H1 (cell line): Measurements from ENCODE around the gene CD48. TPM values are rescaled to one million over a fixed set of nuclear protein-coding genes. Genes with fewer than 3 reads are reported as not detected.

Experiments used
- CTCF ChIA-PET: fragments of 300-600 bp; sonication (Branson Sonifier 250); formaldehyde crosslinking; loops from one replicate; lab custom pipeline; 2021; ENCODE audit not compliant: partially characterized antibody; lab: Charles Lee
- POLR2A ChIA-PET: fragments of 300-600 bp; sonication (Branson Sonifier 250); formaldehyde crosslinking; loops from one replicate; lab custom pipeline; 2021; ENCODE audit warnings: inconsistent platforms; ENCODE audit not compliant: partially characterized antibody; lab: Charles Lee
- DNase-seq, 2 experiments: peaks; one replicate each; pipeline versions ENCODE4 v3.0.0 to v3.0.0-alpha.2; 2010 to 2022; ENCODE audit warnings: low spot score in 2 of 2, low read depth in 1 of 2, mixed read lengths in 1 of 2
- FAIRE-seq: peaks from 2 replicates; lab custom pipeline; 2011; peaks lifted over from hg19 to GRCh38; lab: Jason Lieb, UNC
- H2AFZ ChIP-seq: 2 replicates; pipeline ENCODE4 v1.8.1; 2012; ENCODE audit warnings: low read length, inconsistent platforms
- H2AK5ac ChIP-seq: 2 replicates; pipeline ENCODE4 v1.6.1; 2013; ENCODE audit warnings: low read depth, low read length
- H2BK120ac ChIP-seq: replicated peaks from 2 replicates; pipeline ENCODE3; 2013; ENCODE audit warnings: low read depth, low read length, inconsistent platforms
- H2BK12ac ChIP-seq: 2 replicates; pipeline ENCODE4 v1.6.1; 2013; ENCODE audit warnings: low read depth, low read length
- H2BK15ac ChIP-seq: 2 replicates; pipeline ENCODE4 v1.6.1; 2013; ENCODE audit warnings: low read length
- H2BK20ac ChIP-seq: 2 replicates; pipeline ENCODE4 v1.6.1; 2013; ENCODE audit warnings: low read length
- H2BK5ac ChIP-seq: 2 replicates; pipeline ENCODE4 v1.6.1; 2013; ENCODE audit warnings: low read depth, low read length
- H3K14ac ChIP-seq: 2 replicates; pipeline ENCODE4 v1.6.1; 2013; ENCODE audit warnings: inconsistent platforms; ENCODE audit not compliant: insufficient read length
- H3K18ac ChIP-seq: 2 replicates; pipeline ENCODE4 v1.6.1; 2013; ENCODE audit warnings: low read length; ENCODE audit errors: extremely low read depth
- H3K23ac ChIP-seq: 2 replicates; pipeline ENCODE4 v1.6.1; 2013; ENCODE audit warnings: inconsistent platforms; ENCODE audit not compliant: insufficient read length
- H3K23me2 ChIP-seq: 2 replicates; pipeline ENCODE4 v1.6.1; 2013; ENCODE audit warnings: low read depth, low read length
- H3K27ac ChIP-seq: 2 replicates; pipeline ENCODE4 v1.6.1; 2011; ENCODE audit warnings: low read depth, low read length, inconsistent platforms
- H3K27me3 ChIP-seq, 4 experiments: replicated peaks in 1 of 4; 1 replicate in 1 of 4; 2 replicates in 3 of 4; pipeline versions ENCODE4 v1.6.1 to v1.8.1; 2011 to 2013; ENCODE audit warnings: low read length in 3 of 4, mild to moderate bottlenecking in 3 of 4, inconsistent platforms in 2 of 4, mixed read lengths in 2 of 4, moderate library complexity in 1 of 4; ENCODE audit not compliant: control insufficient read depth in 3 of 4, insufficient read depth in 3 of 4; ENCODE audit errors: extremely low read depth in 1 of 4
- H3K36me3 ChIP-seq, 4 experiments: 2 replicates each; pipeline versions ENCODE4 v1.6.1 to v1.8.1; 2011 to 2013; ENCODE audit warnings: mild to moderate bottlenecking in 4 of 4, low read length in 3 of 4, moderate library complexity in 2 of 4, control low read depth in 1 of 4, inconsistent platforms in 1 of 4; ENCODE audit not compliant: insufficient read depth in 4 of 4, control insufficient read depth in 2 of 4
- H3K4ac ChIP-seq: replicated peaks from 2 replicates; pipeline ENCODE3; 2013; ENCODE audit warnings: low read length, low read depth, mixed read lengths, inconsistent platforms; ENCODE audit not compliant: insufficient read length
- H3K4me1 ChIP-seq, 4 experiments: replicated peaks in 1 of 4; 1 replicate in 1 of 4; 2 replicates in 3 of 4; pipeline versions ENCODE4 v1.6.1 to v1.8.1; 2011 to 2013; ENCODE audit warnings: low read length in 3 of 4, inconsistent platforms in 2 of 4, mixed read lengths in 1 of 4; ENCODE audit not compliant: insufficient read depth in 4 of 4, control insufficient read depth in 3 of 4
- H3K4me2 ChIP-seq, 2 experiments: 2 replicates each; pipeline versions ENCODE4 v1.6.1 to v1.8.1; 2011 to 2013; ENCODE audit warnings: low read depth in 2 of 2, low read length in 2 of 2, control low read depth in 1 of 2, inconsistent platforms in 1 of 2, mild to moderate bottlenecking in 1 of 2; ENCODE audit not compliant: insufficient read depth in 1 of 2
- H3K4me3 ChIP-seq, 4 experiments: fragments of 200-600, 300-600 bp in 1 of 4; sonication (generic), shearing (Covaris generic), sonication (Bioruptor Twin) in 1 of 4; 2 replicates each; pipeline versions ENCODE4 v1.5.1 to v1.8.1; 2011 to 2016; ENCODE audit warnings: low read length in 4 of 4, low read depth in 3 of 4, control low read depth in 2 of 4, inconsistent platforms in 2 of 4, mild to moderate bottlenecking in 2 of 4, mixed read lengths in 1 of 4, moderate library complexity in 1 of 4; ENCODE audit not compliant: insufficient read depth in 2 of 4; ENCODE audit errors: extremely low read depth in 1 of 4
- H3K56ac ChIP-seq: replicated peaks from 2 replicates; pipeline ENCODE3; 2013; ENCODE audit warnings: low read depth, mild to moderate bottlenecking, mixed read lengths, low read length, inconsistent platforms; ENCODE audit not compliant: insufficient read length
- H3K79me1 ChIP-seq: 2 replicates; pipeline ENCODE4 v1.6.1; 2013; ENCODE audit warnings: low read depth, low read length, control low read depth
- H3K79me2 ChIP-seq, 2 experiments: 2 replicates each; pipeline versions ENCODE4 v1.6.1 to v1.8.1; 2012 to 2013; ENCODE audit warnings: low read length in 2 of 2, mild to moderate bottlenecking in 2 of 2, inconsistent platforms in 1 of 2; ENCODE audit not compliant: insufficient read depth in 2 of 2, control insufficient read depth in 1 of 2
- H3K9ac ChIP-seq, 4 experiments: replicated peaks in 1 of 4; 1 replicate in 1 of 4; 2 replicates in 3 of 4; pipeline versions ENCODE4 v1.6.1 to v1.8.1; 2011 to 2013; ENCODE audit warnings: low read depth in 3 of 4, low read length in 3 of 4, control low read depth in 2 of 4, mild to moderate bottlenecking in 2 of 4, moderate library complexity in 2 of 4, inconsistent platforms in 1 of 4; ENCODE audit errors: extremely low read depth in 1 of 4
- H3K9me3 ChIP-seq, 2 experiments: 2 replicates each; pipeline versions ENCODE4 v1.6.1 to v1.8.1; 2012 to 2013; ENCODE audit warnings: mild to moderate bottlenecking in 2 of 2, moderate library complexity in 2 of 2, control low read depth in 1 of 2, inconsistent platforms in 1 of 2, low read depth in 1 of 2, low read length in 1 of 2, mixed read lengths in 1 of 2; ENCODE audit not compliant: insufficient read depth in 2 of 2
- H4K20me1 ChIP-seq, 2 experiments: replicated peaks in 1 of 2; 2 replicates each; pipeline versions ENCODE3 to v1.8.1; 2011 to 2013; ENCODE audit warnings: inconsistent platforms in 2 of 2, low read length in 2 of 2, mild to moderate bottlenecking in 1 of 2; ENCODE audit not compliant: insufficient read depth in 2 of 2, control insufficient read depth in 1 of 2
- H4K5ac ChIP-seq: 2 replicates; pipeline ENCODE4 v1.6.1; 2013; ENCODE audit warnings: low read length, low read depth, mixed read lengths, inconsistent platforms; ENCODE audit not compliant: insufficient read length
- H4K8ac ChIP-seq: 2 replicates; pipeline ENCODE4 v1.8.0; 2013; ENCODE audit warnings: mild to moderate bottlenecking, moderate library complexity, low read length, inconsistent platforms; ENCODE audit not compliant: insufficient read depth; ENCODE audit errors: extremely low read depth
- H4K91ac ChIP-seq: replicated peaks from 2 replicates; pipeline ENCODE3; 2013; ENCODE audit warnings: low read length, mixed read lengths, inconsistent platforms; ENCODE audit not compliant: insufficient read length
- CBX8 ChIP-seq: fragments of 300-800, 300-1000 bp; sonication (generic); IDR thresholded peaks from 2 replicates; pipeline ENCODE4 v1.7.1; 2016; ENCODE audit warnings: low read depth, low read length, borderline replicate concordance
- RAD21 ChIP-seq, 2 experiments: IDR thresholded peaks in 1 of 2; conservative IDR thresholded peaks in 1 of 2; 2 replicates each; pipeline ENCODE4 v1.6.1; 2011; ENCODE audit warnings: low read depth in 2 of 2, low read length in 2 of 2, improper control_type of control experiment in 1 of 2, inconsistent platforms in 1 of 2, mild to moderate bottlenecking in 1 of 2, moderate library complexity in 1 of 2
- WGBS, 2 experiments: shearing (Covaris generic) in 1 of 2; methylation state at CpG; one replicate each; pipeline versions ENCODE4 v1.1.6 to v1.1.7; 2013 to 2015; ENCODE audit warnings: low lambda C conversion rate in 2 of 2, mixed read lengths in 2 of 2, inconsistent platforms in 1 of 2, low coverage in 1 of 2, missing lambda C conversion rate in 1 of 2; ENCODE audit not compliant: insufficient replicate concordance in 2 of 2, insufficient coverage in 1 of 2, insufficient read length in 1 of 2; ENCODE audit errors: extremely low coverage in 1 of 2, missing lambda C conversion rate in 1 of 2; 5-methylcytosine and 5-hydroxymethylcytosine counted together
- polyA plus RNA-seq, 7 experiments: library from polyadenylated mRNA; depleted of rRNA in 3 of 7; stranded (reverse) in 5 of 7; unstranded in 2 of 7; fragments of >200 nt in 5 of 7; fragments of 200-250 nt in 2 of 7; gene quantifications; 1 replicate in 5 of 7; 2 replicates in 1 of 7; 4 replicates in 1 of 7; pipeline versions ENCODE4 v1.2.1 to v1.2.3, GENCODE V29; 2011 to 2013; ENCODE audit warnings: missing spikeins in 2 of 7, mixed read lengths in 2 of 7
- total RNA-seq: library from RNA; stranded (reverse); fragmentation: NEBNext Ultra II Directional; extraction: Animal tissue kit (Norgen Biotek cat#: 25700); gene quantifications from 2 replicates; pipeline ENCODE4 v1.2.1, GENCODE V29; 2021
- TF ChIP-seq, protein P1 (sequence below), 3 experiments: IDR thresholded peaks; 1 replicate in 2 of 3; 2 replicates in 1 of 3; pipeline versions ENCODE4 v1.5.1 to v1.6.1; 2011; ENCODE audit warnings: low read length in 3 of 3, mild to moderate bottlenecking in 3 of 3, inconsistent platforms in 2 of 3, low read depth in 1 of 3, moderate library complexity in 1 of 3; ENCODE audit not compliant: insufficient read depth in 1 of 3; ENCODE audit errors: control extremely low read depth in 1 of 3

The CD48 gene
- total and polyA plus RNA-seq, 2 of the 8 experiments (the other 6 are each of a cell fraction or from before 2014, with no cell fraction given), result 0.08 TPM; not detected in 1

DNA sequence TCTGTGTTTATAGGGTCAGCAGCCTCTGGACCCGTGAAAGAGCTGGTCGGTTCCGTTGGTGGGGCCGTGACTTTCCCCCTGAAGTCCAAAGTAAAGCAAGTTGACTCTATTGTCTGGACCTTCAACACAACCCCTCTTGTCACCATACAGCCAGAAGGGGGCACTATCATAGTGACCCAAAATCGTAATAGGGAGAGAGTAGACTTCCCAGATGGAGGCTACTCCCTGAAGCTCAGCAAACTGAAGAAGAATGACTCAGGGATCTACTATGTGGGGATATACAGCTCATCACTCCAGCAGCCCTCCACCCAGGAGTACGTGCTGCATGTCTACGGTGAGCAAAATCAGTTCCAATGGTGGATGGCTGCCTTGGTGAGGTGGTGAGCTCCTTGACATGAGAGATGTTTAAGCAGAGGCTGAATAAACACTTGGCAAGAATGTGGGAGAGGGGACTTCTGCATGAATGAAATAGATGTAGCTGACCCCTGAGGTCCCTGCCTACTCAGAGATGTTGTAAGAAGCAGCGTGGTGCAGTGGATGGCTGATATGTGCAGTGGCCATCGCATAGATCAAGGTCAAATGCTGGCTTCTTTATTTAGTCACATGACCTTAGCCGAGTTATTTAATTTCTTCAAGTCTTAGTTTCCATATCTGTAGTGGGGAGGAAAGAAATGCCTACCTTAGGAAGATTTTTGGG, 36.7 kb upstream of the CD48 start:
- no peak overlapping the region for H3K23ac ChIP-seq
- no peak overlapping the region for H4K5ac ChIP-seq
- no peak overlapping the region for H2BK20ac ChIP-seq
- DNase-seq (no peak), FAIRE-seq (peak; percentile 82)
- no peaks in the 10 kb centered on the region for H3K36me3 ChIP-seq
- H3K4me3 ChIP-seq, result no peak overlapping the region
- no peaks in the 10 kb centered on the region for H4K20me1 ChIP-seq
- H3K4ac ChIP-seq, result no peak overlapping the region
- H4K91ac ChIP-seq, result no peak overlapping the region
- no peak overlapping the region for H2BK120ac ChIP-seq
- POLR2A ChIA-PET, result interaction anchor here (0.9 kb wide), 1 partner anchor 20 kb away, joined by 3 read pairs; no protein-coding TSS in a partner anchor
- no peak overlapping the region for H2BK5ac ChIP-seq
- no peaks in the 10 kb centered on the region for H3K9me3 ChIP-seq
- H3K56ac ChIP-seq, result no peak overlapping the region
- no peak overlapping the region for H3K4me2 ChIP-seq
- H3K14ac ChIP-seq, result no peak overlapping the region
- H3K79me1 ChIP-seq, result no peaks in the 10 kb centered on the region
- CTCF ChIA-PET, result interaction anchor here (0.6 to 6.5 kb wide), 20 partner anchors 9 to 247 kb away, joined by 3 to 63 read pairs (median 4); partner anchors contain the start of genes ITLN2 and SLAMF7
- H3K23me2 ChIP-seq, result no peaks in the 10 kb centered on the region
- H3K9ac ChIP-seq, result no peak overlapping the region
- H2AK5ac ChIP-seq, result 0 out of 2 replicates have a peak overlapping the region, but pooled peaks have one; percentile 15
- no peaks in the 10 kb centered on the region for H3K27me3 ChIP-seq
- no peak overlapping the region for H3K27ac ChIP-seq
- peak overlapping the region; percentile 75; the same call in 1 of the 2 replicates for H2BK15ac ChIP-seq
- H4K8ac ChIP-seq, result no peak overlapping the region
- peak overlapping the region; percentile 53; the same call in 1 of the 2 replicates for H2BK12ac ChIP-seq
- TF ChIP-seq, protein P1, sequence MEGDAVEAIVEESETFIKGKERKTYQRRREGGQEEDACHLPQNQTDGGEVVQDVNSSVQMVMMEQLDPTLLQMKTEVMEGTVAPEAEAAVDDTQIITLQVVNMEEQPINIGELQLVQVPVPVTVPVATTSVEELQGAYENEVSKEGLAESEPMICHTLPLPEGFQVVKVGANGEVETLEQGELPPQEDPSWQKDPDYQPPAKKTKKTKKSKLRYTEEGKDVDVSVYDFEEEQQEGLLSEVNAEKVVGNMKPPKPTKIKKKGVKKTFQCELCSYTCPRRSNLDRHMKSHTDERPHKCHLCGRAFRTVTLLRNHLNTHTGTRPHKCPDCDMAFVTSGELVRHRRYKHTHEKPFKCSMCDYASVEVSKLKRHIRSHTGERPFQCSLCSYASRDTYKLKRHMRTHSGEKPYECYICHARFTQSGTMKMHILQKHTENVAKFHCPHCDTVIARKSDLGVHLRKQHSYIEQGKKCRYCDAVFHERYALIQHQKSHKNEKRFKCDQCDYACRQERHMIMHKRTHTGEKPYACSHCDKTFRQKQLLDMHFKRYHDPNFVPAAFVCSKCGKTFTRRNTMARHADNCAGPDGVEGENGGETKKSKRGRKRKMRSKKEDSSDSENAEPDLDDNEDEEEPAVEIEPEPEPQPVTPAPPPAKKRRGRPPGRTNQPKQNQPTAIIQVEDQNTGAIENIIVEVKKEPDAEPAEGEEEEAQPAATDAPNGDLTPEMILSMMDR (IDR thresholded peaks at IDR 0.05; ENCODE audit: control extremely low read depth in 1 of 3, insufficient read depth in 1 of 3, low read depth in 1 of 3, low read length in 3 of 3), result peak in 2 of 3 experiments; percentile 34 to 50; a peak in 2 of 4 replicates
- TF ChIP-seq CBX8 (no peak), RAD21 (IDR thresholded peaks at IDR 0.05 in 1 of 2, conservative IDR thresholded peaks at IDR 0.05 in 1 of 2; ENCODE audit: low read depth in 2 of 2, low read length in 2 of 2) (peak; percentile 29 to 36; a peak in 3 of 4 replicates)
- H3K4me1 ChIP-seq, result peaks cover 0 to 5% (median 0%) of the 10 kb centered on the region in 4 experiments; a peak in 2 of 7 replicates
- H3K79me2 ChIP-seq, result no peaks in the 10 kb centered on the region
- no peak overlapping the region for H2AFZ ChIP-seq
- WGBS, 2 experiments, result 89% methylated on average over 10 of the region's 10 CpGs; no CpG with 5 or more reads in 1 of the 2 experiments
- H3K18ac ChIP-seq, result no peak overlapping the region
